Right lobe of liver (tissue), 6 donors: ENCODE measurements around the gene KRT6A. TPM values are rescaled to one million over a fixed set of nuclear protein-coding genes. Genes with fewer than 3 reads are reported as not detected.

Source experiments
- ATAC-seq, 4 donors: fragments of 200-7000 bp; cut with Tn5 transposase; one replicate each; pipeline ENCODE4 v1.9.1; 2020; ENCODE audit warnings: mild to moderate bottlenecking in 4 of 4, moderate library complexity in 4 of 4
- DNase-seq, 3 donors: peaks; one replicate each; pipeline ENCODE4 v3.0.0-alpha.2; 2020
- H3K27ac ChIP-seq, 3 donors: fragments of 200-600 bp; one replicate each; pipeline ENCODE4 v1.8.0; 2022
- H3K27me3 ChIP-seq, 2 donors: fragments of 200-600 bp; one replicate each; pipeline ENCODE4 v1.8.0; 2022
- H3K36me3 ChIP-seq, 4 donors: fragments of 200-600 bp; sonication (generic) in 1 of 4; one replicate each; pipeline versions ENCODE4 v1.5.1 to v1.8.0; 2017 to 2022; ENCODE audit warnings: control low read depth in 1 of 4
- H3K4me1 ChIP-seq, 4 donors: fragments of 200-600 bp; sonication (generic) in 1 of 4; one replicate each; pipeline versions ENCODE4 v1.5.1 to v1.8.0; 2017 to 2022; ENCODE audit warnings: control low read depth in 1 of 4
- H3K4me3 ChIP-seq, 3 donors: fragments of 200-600 bp; one replicate each; pipeline ENCODE4 v1.8.0; 2022
- H3K9me3 ChIP-seq, 4 donors: fragments of 200-600 bp; sonication (generic) in 1 of 4; one replicate each; pipeline versions ENCODE4 v1.5.1 to v1.8.0; 2017 to 2022; ENCODE audit warnings: control low read depth in 1 of 4
- POLR2A ChIP-seq: fragments of 450-650 bp; IDR thresholded peaks from one replicate; pipeline ENCODE4 v1.6.1; 2017; ENCODE audit warnings: antibody characterized with exemption, mild to moderate bottlenecking
- WGBS: methylation state at CpG from one replicate; pipeline ENCODE4 v1.1.6; 2018; ENCODE audit warnings: low coverage, low lambda C conversion rate; ENCODE audit not compliant: insufficient coverage; ENCODE audit errors: missing lambda C conversion rate; 5-methylcytosine and 5-hydroxymethylcytosine counted together
- intact Hi-C, 2 donors: fragments of 100-400 bp; cut with DNase I; formaldehyde crosslinking; loops; one replicate each; pipeline versions ENCODE4 v1.11.2 to v1.14.1; 2022
- total RNA-seq, 6 experiments: library from RNA; depleted of rRNA in 2 of 6; stranded (reverse); fragments of >200 nt in 2 of 6; fragmentation: NEBNext Ultra II Directional in 3 of 6; extraction: Animal tissue kit (Norgen Biotek cat#: 25700) in 3 of 6; gene quantifications; one replicate each; pipeline versions ENCODE4 v1.1.0 to v1.2.4, GENCODE V29; 2016 to 2023
- TF ChIP-seq, protein P1 (sequence below), 4 donors: fragments of 200-600 bp in 3 of 4; fragments of 450-650 bp in 1 of 4; IDR thresholded peaks; one replicate each; pipeline versions ENCODE4 v1.5.1 to v1.8.0; 2016 to 2022; ENCODE audit warnings: antibody characterized with exemption in 4 of 4, mild to moderate bottlenecking in 2 of 4
- donor health status: DM: no; HTN: yes; CAD: no.
- donor health status: DM: no; HTN: no; CAD: no.
- donor health status: DM: no; HTN: no; CAD: no.
- donor health status: DM: no; HTN: yes; CAD: no.
- donor health status: DM: no; HTN: yes; CAD: no.

The KRT6A gene
- total RNA-seq, 6 experiments from 2014 or later: 1.2 TPM; not detected in 5

DNA sequence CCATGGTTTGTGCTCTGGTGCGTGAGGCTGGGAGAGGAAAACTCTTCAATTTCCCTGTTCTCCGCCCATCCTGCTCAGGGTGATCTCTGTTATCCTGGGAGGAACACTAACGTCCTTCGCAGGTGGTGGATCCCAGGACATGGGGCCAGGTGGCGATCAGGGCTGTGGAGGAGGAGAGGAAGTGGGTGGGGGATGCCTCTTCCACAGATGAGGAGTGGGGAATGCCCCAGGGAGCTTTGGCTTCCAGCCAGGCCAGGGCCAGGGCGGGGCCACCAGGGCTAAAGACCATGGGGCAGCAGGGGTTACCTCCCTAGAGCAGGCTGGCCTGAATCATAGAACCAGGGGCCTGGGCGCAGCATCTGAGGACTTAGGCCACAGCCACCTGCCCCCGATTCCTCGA, 55.5 kb downstream of the KRT6A start:
- Histone ChIP-seq H3K4me1 (no peaks in the 10 kb centered on the region), H3K27me3 (no peaks in the 10 kb centered on the region), H3K9me3 (no peaks in the 10 kb centered on the region), H3K36me3 (no peaks in the 10 kb centered on the region), H3K27ac (no peak overlapping the region), H3K4me3 (no peak overlapping the region)
- no peak for DNase-seq
- 57% methylated on average over 4 of the region's 9 CpGs for WGBS
- TF ChIP-seq, protein P1, sequence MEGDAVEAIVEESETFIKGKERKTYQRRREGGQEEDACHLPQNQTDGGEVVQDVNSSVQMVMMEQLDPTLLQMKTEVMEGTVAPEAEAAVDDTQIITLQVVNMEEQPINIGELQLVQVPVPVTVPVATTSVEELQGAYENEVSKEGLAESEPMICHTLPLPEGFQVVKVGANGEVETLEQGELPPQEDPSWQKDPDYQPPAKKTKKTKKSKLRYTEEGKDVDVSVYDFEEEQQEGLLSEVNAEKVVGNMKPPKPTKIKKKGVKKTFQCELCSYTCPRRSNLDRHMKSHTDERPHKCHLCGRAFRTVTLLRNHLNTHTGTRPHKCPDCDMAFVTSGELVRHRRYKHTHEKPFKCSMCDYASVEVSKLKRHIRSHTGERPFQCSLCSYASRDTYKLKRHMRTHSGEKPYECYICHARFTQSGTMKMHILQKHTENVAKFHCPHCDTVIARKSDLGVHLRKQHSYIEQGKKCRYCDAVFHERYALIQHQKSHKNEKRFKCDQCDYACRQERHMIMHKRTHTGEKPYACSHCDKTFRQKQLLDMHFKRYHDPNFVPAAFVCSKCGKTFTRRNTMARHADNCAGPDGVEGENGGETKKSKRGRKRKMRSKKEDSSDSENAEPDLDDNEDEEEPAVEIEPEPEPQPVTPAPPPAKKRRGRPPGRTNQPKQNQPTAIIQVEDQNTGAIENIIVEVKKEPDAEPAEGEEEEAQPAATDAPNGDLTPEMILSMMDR (IDR thresholded peaks at IDR 0.05): no peak
- no peak for TF ChIP-seq POLR2A
- intact Hi-C loops: no loop called here
- ATAC-seq: no peak

Other genes with a start within 250 kb of the KRT6A start
- not detected for gene KRT86, start 218.6 kb downstream of the KRT6A start, total RNA-seq
- gene KRT81, start 201.7 kb downstream of the KRT6A start, total RNA-seq: under 1 TPM in 1 of 6 experiments, not detected in 5; 0.13 TPM
- gene KRT83, start 171.9 kb downstream of the KRT6A start, total RNA-seq: not detected
- gene KRT85, start 125.8 kb downstream of the KRT6A start, total RNA-seq: not detected
- gene KRT84, start 107.6 kb downstream of the KRT6A start, total RNA-seq: not detected
- gene KRT82, start 86.9 kb downstream of the KRT6A start, total RNA-seq: not detected
- not detected for gene KRT75, start 58.9 kb downstream of the KRT6A start, total RNA-seq
- gene KRT6B, start 41.1 kb downstream of the KRT6A start, total RNA-seq: under 1 TPM in 1 of 6 experiments, not detected in 5; 0.13 TPM
- under 1 TPM in 1 of 6 experiments, not detected in 5; 0.15 TPM for gene KRT6C, start 19.5 kb downstream of the KRT6A start, total RNA-seq
- gene KRT5, start 27.1 kb upstream of the KRT6A start, total RNA-seq: under 1 TPM in 1 of 6 experiments, not detected in 5; 0.66 TPM
- not detected for gene KRT71, start 59.9 kb upstream of the KRT6A start, total RNA-seq
- gene KRT74, start 80.6 kb upstream of the KRT6A start, total RNA-seq: not detected
- not detected for gene KRT72, start 108.2 kb upstream of the KRT6A start, total RNA-seq
- not detected for gene KRT73, start 125.3 kb upstream of the KRT6A start, total RNA-seq
- not detected for gene KRT2, start 159.0 kb upstream of the KRT6A start, total RNA-seq
- gene KRT1, start 187.2 kb upstream of the KRT6A start, total RNA-seq: not detected
- not detected for gene KRT77, start 210.3 kb upstream of the KRT6A start, total RNA-seq